IMR-90 (cell line): ENCODE measurements around the gene TEAD4. TPM values are rescaled to one million over a fixed set of nuclear protein-coding genes. Genes with fewer than 3 reads are reported as not detected.

Source experiments
- ATAC-seq: fragments of 200-7000 bp; cut with Tn5 transposase; 2 replicates; pipeline ENCODE4 v1.9.1; 2020; ENCODE audit warnings: low read depth, mild to moderate bottlenecking, moderate library complexity
- BruUV-seq: library from RNA; stranded (reverse); fragments of 400-500 nt; replicated peaks from 2 replicates; lab custom pipeline; 2021; lab: Mats Ljungman, UMichigan
- CTCF ChIA-PET: fragments of 300-600 bp; formaldehyde crosslinking; extraction: SDS; loops from one replicate; lab custom pipeline; 2021; ENCODE audit warnings: antibody characterized with exemption; lab: Yijun Ruan, JAX
- POLR2A ChIA-PET: fragments of 300-600 bp; sonication (Branson Sonifier 250); formaldehyde crosslinking; loops from one replicate; lab custom pipeline; 2022; ENCODE audit warnings: antibody characterized with exemption; ENCODE audit not compliant: unreplicated experiment; lab: Charles Lee
- DNase-seq: peaks from one replicate; pipeline ENCODE4 v3.0.0; 2013
- H2AFZ ChIP-seq: replicated peaks from 2 replicates; pipeline ENCODE3; 2013; ENCODE audit warnings: low read length, mild to moderate bottlenecking; ENCODE audit not compliant: poor library complexity
- H2AK5ac ChIP-seq: 2 replicates; pipeline ENCODE4 v1.6.1; 2013; ENCODE audit warnings: low read depth, low read length, inconsistent platforms
- H2AK9ac ChIP-seq: replicated peaks from 2 replicates; pipeline ENCODE3; 2013; ENCODE audit warnings: mild to moderate bottlenecking, low read depth, low read length, moderate library complexity; ENCODE audit not compliant: poor library complexity
- H2BK120ac ChIP-seq: 2 replicates; pipeline ENCODE4 v1.6.1; 2013; ENCODE audit warnings: low read depth, low read length, inconsistent platforms
- H2BK15ac ChIP-seq: 3 replicates; pipeline ENCODE4 v1.6.1; 2013; ENCODE audit warnings: low read depth, low read length, inconsistent platforms
- H2BK20ac ChIP-seq: 2 replicates; pipeline ENCODE4 v1.6.1; 2013; ENCODE audit warnings: low read depth, mild to moderate bottlenecking, inconsistent platforms, low read length, moderate library complexity
- H2BK5ac ChIP-seq: 2 replicates; pipeline ENCODE4 v1.6.1; 2013; ENCODE audit warnings: mild to moderate bottlenecking, low read depth, low read length, inconsistent platforms; ENCODE audit not compliant: poor library complexity, severe bottlenecking
- H3K14ac ChIP-seq: replicated peaks from 2 replicates; pipeline ENCODE4 v1.6.1; 2013; ENCODE audit warnings: low read depth, low read length, inconsistent platforms
- H3K18ac ChIP-seq: 2 replicates; pipeline ENCODE4 v1.6.1; 2013; ENCODE audit warnings: low read depth, low read length, control low read depth
- H3K23ac ChIP-seq: 2 replicates; pipeline ENCODE4 v1.6.1; 2013; ENCODE audit warnings: low read depth, low read length, inconsistent platforms
- H3K27ac ChIP-seq: 2 replicates; pipeline ENCODE4 v1.5.1; 2013; ENCODE audit warnings: mild to moderate bottlenecking, control low read depth, low read length; ENCODE audit not compliant: insufficient read depth
- H3K27me3 ChIP-seq: 2 replicates; pipeline ENCODE4 v1.6.1; 2013; ENCODE audit warnings: low read length; ENCODE audit not compliant: control insufficient read depth, insufficient read depth
- H3K36me3 ChIP-seq: 2 replicates; pipeline ENCODE4 v1.6.1; 2013; ENCODE audit warnings: low read length, mixed read lengths; ENCODE audit not compliant: control insufficient read depth, insufficient read depth
- H3K4ac ChIP-seq: 2 replicates; pipeline ENCODE4 v1.6.1; 2013; ENCODE audit warnings: low read depth, low read length, inconsistent platforms
- H3K4me1 ChIP-seq: 2 replicates; pipeline ENCODE4 v1.6.1; 2013; ENCODE audit warnings: low read length, mixed read lengths; ENCODE audit not compliant: control insufficient read depth, insufficient read depth
- H3K4me2 ChIP-seq: 2 replicates; pipeline ENCODE4 v1.6.1; 2013; ENCODE audit warnings: low read depth, mild to moderate bottlenecking, control low read depth, low read length, moderate library complexity
- H3K4me3 ChIP-seq: 2 replicates; pipeline ENCODE4 v1.5.1; 2013; ENCODE audit warnings: low read depth, mild to moderate bottlenecking, control low read depth, low read length, moderate library complexity; ENCODE audit not compliant: insufficient read depth
- H3K56ac ChIP-seq: 2 replicates; pipeline ENCODE4 v1.6.1; 2013; ENCODE audit warnings: low read length, inconsistent platforms; ENCODE audit not compliant: insufficient read depth; ENCODE audit errors: extremely low read depth
- H3K79me1 ChIP-seq, 2 experiments: 2 replicates each; pipeline ENCODE4 v1.6.1; 2013; ENCODE audit warnings: low read length in 2 of 2, inconsistent platforms in 1 of 2, low read depth in 1 of 2
- H3K9ac ChIP-seq: 2 replicates; pipeline ENCODE4 v1.6.1; 2013; ENCODE audit warnings: low read depth, low read length, control low read depth
- H3K9me1 ChIP-seq: 2 replicates; pipeline ENCODE4 v1.6.1; 2013; ENCODE audit warnings: low read length, inconsistent platforms; ENCODE audit not compliant: insufficient read depth
- H3K9me3 ChIP-seq: 2 replicates; pipeline ENCODE4 v1.6.1; 2013; ENCODE audit warnings: low read length; ENCODE audit not compliant: control insufficient read depth, insufficient read depth
- H4K20me1 ChIP-seq: 2 replicates; pipeline ENCODE4 v1.6.1; 2013; ENCODE audit warnings: low read length, inconsistent platforms; ENCODE audit not compliant: insufficient read depth
- H4K5ac ChIP-seq: 2 replicates; pipeline ENCODE4 v1.6.1; 2013; ENCODE audit warnings: mild to moderate bottlenecking, low read depth, low read length, control low read depth
- H4K8ac ChIP-seq, 2 experiments: 2 replicates each; pipeline ENCODE4 v1.6.1; 2013; ENCODE audit warnings: low read depth in 2 of 2, low read length in 2 of 2, control low read depth in 1 of 2, inconsistent platforms in 1 of 2
- H4K91ac ChIP-seq: 2 replicates; pipeline ENCODE4 v1.6.1; 2013; ENCODE audit warnings: low read depth, low read length, inconsistent platforms; ENCODE audit not compliant: insufficient read depth
- BHLHE40 ChIP-seq: fragments of 150-350 bp; IDR thresholded peaks from 2 replicates; pipeline ENCODE4 v1.6.1; 2016; ENCODE audit warnings: mild to moderate bottlenecking, low read depth, low read length
- MAFK ChIP-seq: IDR thresholded peaks from 2 replicates; pipeline ENCODE4 v1.6.1; 2012; ENCODE audit warnings: low read depth, low read length, improper control_type of control experiment
- POLR2A ChIP-seq: IDR thresholded peaks from 2 replicates; pipeline ENCODE4 v1.6.1; 2012; ENCODE audit warnings: mild to moderate bottlenecking, low read depth, low read length
- WGBS, 2 experiments: methylation state at CpG; one replicate each; pipeline versions ENCODE4 v1.1.5 to v1.1.7; 2013; ENCODE audit warnings: missing lambda C conversion rate in 2 of 2; ENCODE audit not compliant: insufficient read length in 1 of 2; ENCODE audit errors: extremely low coverage in 2 of 2; 5-methylcytosine and 5-hydroxymethylcytosine counted together
- dilution Hi-C: fragments of 300-500 bp; cut with HindIII; formaldehyde crosslinking; loops from one replicate; pipeline ENCODE4 v1.14.3; 2018; ENCODE audit warnings: low sequenced_read_pairs; ENCODE audit not compliant: unreplicated experiment
- in situ Hi-C: fragments of 300-500 bp; cut with MboI; formaldehyde crosslinking; loops from 3 replicates; pipeline ENCODE4 v1.14.3; 2019; ENCODE audit warnings: low sequenced_read_pairs, inconsistent platforms, mixed read lengths
- intact Hi-C: fragments of 100-400 bp; cut with micrococcal nuclease; formaldehyde crosslinking; loops from 2 replicates; pipeline ENCODE4 v1.10.0; 2022
- polyA plus RNA-seq, 3 experiments: library from polyadenylated mRNA; depleted of rRNA; stranded (reverse); fragments of >200 nt; gene quantifications; 2 replicates each; pipeline ENCODE4 v1.2.3, GENCODE V29; 2012; ENCODE audit warnings: low replicate concordance in 1 of 3
- total RNA-seq: library from RNA; depleted of rRNA; stranded (reverse); fragments of >200 nt; gene quantifications from 2 replicates; pipeline ENCODE4 v1.2.3, GENCODE V29; 2012

Gene TEAD4
- total and polyA plus RNA-seq, 2 of the 4 experiments (the other 2 are of a cell fraction), result 8.8 to 24.9 TPM

GRCh38 chr12:2973566-2973965 lies 14.4 kb downstream of the TEAD4 start:
- Histone ChIP-seq H3K36me3 (peaks cover 2% of the 10 kb centered on the region; the same call in 1 of the 2 replicates), H2BK15ac (no peak overlapping the region), H3K4me1 (peaks cover 2% of the 10 kb centered on the region; the same call in 1 of the 2 replicates), H4K5ac (no peak overlapping the region), H3K27ac (no peak overlapping the region), H2AFZ (no peak overlapping the region), H3K9ac (no peak overlapping the region), H2AK9ac (no peak overlapping the region), H2AK5ac (no peak overlapping the region), H3K9me1 (peaks cover 20% of the 10 kb centered on the region), H3K79me1 (peaks cover 29 to 55% of the 10 kb centered on the region in 2 experiments), H3K9me3 (no peaks in the 10 kb centered on the region), H3K18ac (no peak overlapping the region), H3K14ac (no peak overlapping the region), H3K4me2 (no peak overlapping the region), H4K20me1 (peaks cover 10% of the 10 kb centered on the region), H2BK20ac (no peak overlapping the region), H4K91ac (no peak overlapping the region), H2BK120ac (no peak overlapping the region), H3K4me3 (no peak overlapping the region), H4K8ac (no peak overlapping the region), H3K56ac (no peak overlapping the region), H3K4ac (no peak overlapping the region), H3K23ac (no peak overlapping the region; the same call in 1 of the 2 replicates), H3K27me3 (no peaks in the 10 kb centered on the region), H2BK5ac (no peak overlapping the region)
- no TSS peak for BruUV-seq
- POLR2A ChIA-PET, result no interaction called here
- intact Hi-C loops, result no loop called here
- no peak for DNase-seq
- no peak for TF ChIP-seq POLR2A
- TF ChIP-seq BHLHE40, result no peak
- TF ChIP-seq MAFK, result no peak
- CTCF ChIA-PET, result no interaction called here
- dilution Hi-C loops, result no loop called here
- in situ Hi-C loops, result no loop called here
- WGBS, 2 experiments, result 100% methylated on average over 1 of the region's 9 CpGs; no CpG with 5 or more reads in 1 of the 2 experiments
- no peak for ATAC-seq
